CD8-positive, alpha-beta memory T cell (primary cell): Measurements from ENCODE around the gene HCFC1R1. TPM values are rescaled to one million over a fixed set of nuclear protein-coding genes. Genes with fewer than 3 reads are reported as not detected.
A peak's percentile ranks its signal among the peaks of the same experiment; 100 is the strongest.

ENCODE experiments used
- CTCF ChIA-PET: fragments of 350-600 bp; sonication (Branson Sonifier 250); formaldehyde crosslinking; loops from one replicate; lab custom pipeline; 2021; ENCODE audit warnings: antibody characterized with exemption; lab: Charles Lee
- POLR2A ChIA-PET: fragments of 350-600 bp; sonication (Branson Sonifier 250); formaldehyde crosslinking; loops from one replicate; lab custom pipeline; 2021; ENCODE audit warnings: antibody characterized with exemption; lab: Charles Lee
- DNase-seq, 5 donors: peaks; one replicate each; pipeline versions ENCODE4 v3.0.0 to v3.0.0-alpha.2; 2020 to 2022; ENCODE audit warnings: mixed read lengths in 1 of 5
- H3K27ac ChIP-seq: one replicate; pipeline ENCODE4 v1.7.0; 2013; ENCODE audit warnings: low read depth, mild to moderate bottlenecking, low read length, moderate library complexity
- H3K27me3 ChIP-seq: 2 replicates; pipeline ENCODE4 v1.7.0; 2013; ENCODE audit warnings: low read length, mild to moderate bottlenecking; ENCODE audit not compliant: insufficient read depth, poor library complexity, severe bottlenecking
- H3K36me3 ChIP-seq: 2 replicates; pipeline ENCODE4 v1.7.0; 2013; ENCODE audit warnings: mild to moderate bottlenecking, low read length, moderate library complexity; ENCODE audit not compliant: insufficient read depth
- H3K4me1 ChIP-seq: 2 replicates; pipeline ENCODE4 v1.7.0; 2013; ENCODE audit warnings: mild to moderate bottlenecking, low read length, moderate library complexity; ENCODE audit not compliant: insufficient read depth
- H3K4me3 ChIP-seq: 2 replicates; pipeline ENCODE4 v1.7.0; 2013; ENCODE audit warnings: mild to moderate bottlenecking, low read length
- H3K9me3 ChIP-seq: 2 replicates; pipeline ENCODE4 v1.7.0; 2013; ENCODE audit warnings: mild to moderate bottlenecking, low read length
- H3K27ac Mint-ChIP-seq, 8 donors: one replicate each; pipeline ENCODE4 v1.8.0; 2020 to 2021; ENCODE audit warnings: mixed read lengths in 8 of 8, mild to moderate bottlenecking in 6 of 8, inconsistent platforms in 3 of 8, moderate library complexity in 3 of 8
- H3K27me3 Mint-ChIP-seq, 2 donors: one replicate each; pipeline ENCODE4 v1.8.0; 2020 to 2021; ENCODE audit warnings: mixed read lengths in 2 of 2, mild to moderate bottlenecking in 1 of 2, moderate library complexity in 1 of 2
- H3K36me3 Mint-ChIP-seq, 3 donors: one replicate each; pipeline ENCODE4 v1.8.0; 2020 to 2021; ENCODE audit warnings: mixed read lengths in 3 of 3, inconsistent platforms in 1 of 3, mild to moderate bottlenecking in 1 of 3
- H3K4me1 Mint-ChIP-seq, 3 donors: one replicate each; pipeline ENCODE4 v1.8.0; 2020 to 2021; ENCODE audit warnings: mixed read lengths in 3 of 3, inconsistent platforms in 1 of 3, mild to moderate bottlenecking in 1 of 3
- H3K4me3 Mint-ChIP-seq, 7 donors: one replicate each; pipeline ENCODE4 v1.8.0; 2020 to 2021; ENCODE audit warnings: mixed read lengths in 7 of 7, mild to moderate bottlenecking in 6 of 7, moderate library complexity in 4 of 7, inconsistent platforms in 2 of 7
- H3K9me3 Mint-ChIP-seq, 5 donors: one replicate each; pipeline ENCODE4 v1.8.0; 2020 to 2022; ENCODE audit warnings: mixed read lengths in 5 of 5, mild to moderate bottlenecking in 3 of 5, moderate library complexity in 2 of 5, inconsistent platforms in 1 of 5
- polyA plus RNA-seq: library from polyadenylated mRNA; unstranded; fragments of 300-500 nt; fragmentation: Illumina TruSeq; gene quantifications from one replicate; pipeline ENCODE4 v1.2.3, GENCODE V29; 2021
- total RNA-seq, 2 experiments: library from RNA; stranded (reverse); gene quantifications; one replicate each; pipeline ENCODE4 v1.2.3, GENCODE V29; 2021

HCFC1R1 gene
- total and polyA plus RNA-seq, 3 experiments from 2014 or later = 23.7 to 26.3 (median 25.6) TPM

DNA sequence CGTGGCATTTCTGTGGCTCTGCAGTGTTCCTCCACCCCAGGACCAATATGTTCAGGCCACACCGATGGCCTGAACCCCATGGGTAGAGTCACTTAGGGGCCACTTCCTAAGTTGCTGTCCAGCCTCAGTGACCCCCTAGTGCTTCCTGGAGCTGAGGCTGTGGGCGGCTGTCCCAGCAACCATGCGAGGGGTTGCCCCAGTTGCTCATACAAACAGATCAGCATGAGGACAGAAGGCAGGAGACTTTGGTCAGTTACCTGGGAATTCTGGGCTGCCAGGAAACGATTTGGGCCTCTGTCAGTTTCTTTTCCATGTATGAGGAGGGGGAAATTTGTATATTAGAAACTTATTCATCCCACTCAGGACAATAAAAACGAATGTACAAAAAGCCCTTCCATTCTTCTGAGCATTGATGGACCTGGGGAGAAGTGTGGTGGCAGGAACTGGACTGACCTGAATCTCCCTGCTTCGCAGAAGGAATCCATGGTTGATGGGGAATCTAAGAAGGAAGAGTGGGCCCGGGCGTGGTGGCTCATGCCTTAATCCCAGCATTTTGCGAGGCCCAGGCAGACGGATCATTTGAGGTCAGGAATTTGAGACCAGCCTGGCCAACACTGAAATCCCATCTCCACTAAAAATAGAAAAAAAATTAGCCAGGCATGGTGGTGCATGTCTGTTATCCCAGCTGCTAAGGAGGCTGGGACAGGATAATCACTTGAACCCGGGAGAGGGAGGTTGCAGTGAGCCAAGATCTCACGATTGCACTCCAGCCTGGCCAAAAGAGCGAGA, 36.8 kb upstream of the HCFC1R1 start:
- Histone ChIP-seq H3K27ac (peak overlapping the region; percentile 75), H3K36me3 (no peaks in the 10 kb centered on the region), H3K4me3 (peak overlapping the region; percentile 71), H3K4me1 (peaks cover 52% of the 10 kb centered on the region), H3K27me3 (no peaks in the 10 kb centered on the region), H3K9me3 (no peaks in the 10 kb centered on the region)
- DNase-seq = no peak
- Mint-ChIP-seq H3K27me3 (no peaks in the 10 kb centered on the region), H3K4me3 (peak overlapping the region; percentile 81 to 97 (median 89)), H3K27ac (peak overlapping the region; percentile 57 to 97 (median 90)), H3K36me3 (peaks cover 0 to 16% (median under 1%) of the 10 kb centered on the region in 3 donors), H3K4me1 (peaks cover 44 to 77% (median 61%) of the 10 kb centered on the region in 3 donors), H3K9me3 (no peaks in the 10 kb centered on the region)
- ChIA-PET POLR2A (interaction anchor here (2.4 to 2.8 kb wide), 2 partner anchors 15 to 69 kb away, joined by 27 to 28 read pairs; no protein-coding TSS in a partner anchor), CTCF (interaction anchor here (1.0 to 10.5 kb wide), 15 partner anchors 9 to 107 kb away, joined by 3 to 190 read pairs (median 10); partner anchors contain the start of genes MMP25, ZNF213 and ZSCAN10)

GRCh38 chr16:3059723-3060242, 36.0 kb upstream of the HCFC1R1 start:
- H3K36me3 Mint-ChIP-seq = peaks cover 0 to 20% (median 2%) of the 10 kb centered on the region in 3 donors
- H3K27ac ChIP-seq = peak overlapping the region; percentile 75
- DNase-seq = no peak
- H3K27ac Mint-ChIP-seq = peak overlapping the region; percentile 78 to 97 (median 90)
- POLR2A ChIA-PET = interaction anchor here (2.4 to 2.8 kb wide), 2 partner anchors 16 to 70 kb away, joined by 27 to 28 read pairs; no protein-coding TSS in a partner anchor
- H3K4me3 ChIP-seq = peak overlapping the region; percentile 71
- H3K27me3 Mint-ChIP-seq = no peaks in the 10 kb centered on the region
- H3K4me1 Mint-ChIP-seq = peaks cover 46 to 77% (median 61%) of the 10 kb centered on the region in 3 donors
- no peaks in the 10 kb centered on the region for H3K36me3 ChIP-seq
- no peaks in the 10 kb centered on the region for H3K9me3 ChIP-seq
- H3K9me3 Mint-ChIP-seq = no peaks in the 10 kb centered on the region
- H3K4me1 ChIP-seq = peaks cover 54% of the 10 kb centered on the region
- H3K4me3 Mint-ChIP-seq = peak overlapping the region; percentile 81 to 97 (median 89)
- H3K27me3 ChIP-seq = no peaks in the 10 kb centered on the region
- CTCF ChIA-PET = interaction anchor here (0.7 to 6.4 kb wide), 23 partner anchors 8 to 206 kb away, joined by 3 to 190 read pairs (median 8); partner anchors contain the start of genes MMP25, ZNF213 and ZSCAN10

GRCh38 chr16:3059041-3059722, 35.4 kb upstream of the HCFC1R1 start:
- H3K4me3 Mint-ChIP-seq = peak overlapping the region; percentile 90 to 97 (median 93)
- H3K27ac ChIP-seq = peak overlapping the region; percentile 75
- H3K36me3 Mint-ChIP-seq = peaks cover 0 to 23% (median 4%) of the 10 kb centered on the region in 3 donors
- no peaks in the 10 kb centered on the region for H3K27me3 ChIP-seq
- H3K9me3 Mint-ChIP-seq = no peaks in the 10 kb centered on the region
- H3K9me3 ChIP-seq = no peaks in the 10 kb centered on the region
- no peaks in the 10 kb centered on the region for H3K36me3 ChIP-seq
- no peaks in the 10 kb centered on the region for H3K27me3 Mint-ChIP-seq
- POLR2A ChIA-PET = interaction anchor here (0.6 to 2.8 kb wide), 9 partner anchors 9 to 99 kb away, joined by 3 to 28 read pairs (median 5); partner anchors contain the start of gene ZNF213
- DNase-seq = peak; percentile 83 to 89 (median 85)
- H3K4me1 ChIP-seq = peaks cover 51% of the 10 kb centered on the region
- CTCF ChIA-PET = interaction anchor here (0.7 to 6.4 kb wide), 36 partner anchors 8 to 207 kb away, joined by 3 to 190 read pairs (median 6); partner anchors contain the start of genes BICDL2, CLDN9, HCFC1R1 and MMP25
- H3K27ac Mint-ChIP-seq = peak overlapping the region; percentile 85 to 97 (median 91)
- H3K4me3 ChIP-seq = peak overlapping the region; percentile 71
- H3K4me1 Mint-ChIP-seq = peaks cover 46 to 76% (median 61%) of the 10 kb centered on the region in 3 donors

- no peaks in the 10 kb centered on the region for H3K27me3 ChIP-seq
- no peaks in the 10 kb centered on the region for H3K9me3 ChIP-seq
- no peaks in the 10 kb centered on the region for H3K9me3 Mint-ChIP-seq
- ChIA-PET CTCF (interaction anchor here (0.7 to 6.4 kb wide), 31 partner anchors 10 to 107 kb away, joined by 3 to 190 read pairs (median 6); partner anchors contain the start of genes BICDL2, CLDN9, HCFC1R1 and MMP25), POLR2A (interaction anchor here (0.6 to 2.8 kb wide), 11 partner anchors 8 to 100 kb away, joined by 3 to 28 read pairs (median 5); partner anchors contain the start of gene ZNF213)
- H3K27me3 Mint-ChIP-seq = no peaks in the 10 kb centered on the region
- H3K4me3 ChIP-seq = peak overlapping the region; percentile 71
- no peaks in the 10 kb centered on the region for H3K36me3 ChIP-seq
- peak overlapping the region; percentile 75 to 97 (median 87) for H3K27ac Mint-ChIP-seq
- H3K27ac ChIP-seq = peak overlapping the region; percentile 75
- H3K4me1 Mint-ChIP-seq = peaks cover 46 to 75% (median 60%) of the 10 kb centered on the region in 3 donors
- H3K36me3 Mint-ChIP-seq = peaks cover 0 to 30% (median 6%) of the 10 kb centered on the region in 3 donors
- H3K4me1 ChIP-seq = peaks cover 47% of the 10 kb centered on the region
- peak overlapping the region; percentile 90 to 97 (median 93) for H3K4me3 Mint-ChIP-seq
- peak; percentile 38 to 75 (median 49) for DNase-seq
Measured at GRCh38 chr16:3058139-3059030, 34.6 kb upstream of the HCFC1R1 start.

DNA sequence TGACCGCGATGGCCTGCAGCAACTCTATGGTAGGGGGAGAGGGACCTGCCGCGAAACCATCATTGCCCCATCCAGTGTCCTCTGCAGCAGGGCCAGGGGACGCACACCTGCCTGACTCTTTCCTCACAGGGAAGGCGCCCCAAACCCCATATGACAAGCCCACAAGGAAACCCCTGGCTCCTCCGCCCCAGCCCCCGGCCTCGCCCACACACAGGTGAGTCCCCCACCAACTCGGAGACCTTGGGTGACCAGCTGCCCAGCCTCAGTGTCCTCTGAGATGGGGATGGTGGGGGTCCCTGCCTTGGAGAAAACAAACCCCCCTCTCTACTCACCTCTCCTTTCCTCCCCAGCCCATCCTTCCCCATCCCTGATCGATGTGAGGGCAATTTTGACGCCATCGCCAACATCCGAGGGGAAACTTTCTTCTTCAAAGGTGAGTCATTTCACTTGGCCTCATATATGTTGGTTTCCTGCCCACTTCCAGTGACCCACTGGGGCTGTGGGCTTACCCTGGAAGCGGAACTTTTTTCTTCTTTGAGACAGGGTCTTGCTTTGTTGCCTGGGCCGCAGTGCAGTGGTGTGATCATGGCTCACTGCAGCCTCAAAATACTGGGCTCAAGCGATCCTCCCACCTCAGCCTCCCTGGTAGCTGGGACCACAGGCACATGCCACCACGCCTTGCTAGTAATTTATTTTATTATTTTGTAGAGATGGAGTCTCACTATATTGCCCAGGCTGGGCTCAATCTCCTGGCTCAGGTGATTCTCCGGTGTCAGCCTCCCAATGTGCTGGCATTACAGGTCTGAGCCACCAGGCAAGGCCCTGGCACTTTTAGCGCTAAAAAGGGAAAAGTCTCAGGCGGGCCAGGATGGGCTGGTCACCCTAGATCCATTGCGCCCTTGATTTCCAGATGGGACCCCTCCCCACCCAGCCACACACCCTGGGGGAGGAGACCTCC, 33.7 kb upstream of the HCFC1R1 start:
- H3K27me3 Mint-ChIP-seq = no peaks in the 10 kb centered on the region
- no peaks in the 10 kb centered on the region for H3K9me3 Mint-ChIP-seq
- peaks cover 42 to 69% (median 52%) of the 10 kb centered on the region in 3 donors for H3K4me1 Mint-ChIP-seq
- POLR2A ChIA-PET = interaction anchor here (0.6 to 2.8 kb wide), 5 partner anchors 9 to 72 kb away, joined by 3 to 28 read pairs (median 5); no protein-coding TSS in a partner anchor
- peak overlapping the region; percentile 51 to 99 (median 86) for H3K27ac Mint-ChIP-seq
- H3K27me3 ChIP-seq = no peaks in the 10 kb centered on the region
- H3K36me3 Mint-ChIP-seq = peaks cover 0 to 30% (median 6%) of the 10 kb centered on the region in 3 donors
- CTCF ChIA-PET = interaction anchor here (1.1 to 6.4 kb wide), 22 partner anchors 10 to 108 kb away, joined by 3 to 190 read pairs (median 7); partner anchors contain the start of genes BICDL2, HCFC1R1, MMP25 and THOC6
- H3K4me1 ChIP-seq = peaks cover 47% of the 10 kb centered on the region
- peak overlapping the region; percentile 71 for H3K4me3 ChIP-seq
- H3K4me3 Mint-ChIP-seq = peak overlapping the region; percentile 37 to 96 (median 63)
- H3K36me3 ChIP-seq = no peaks in the 10 kb centered on the region
- DNase-seq = no peak
- no peaks in the 10 kb centered on the region for H3K9me3 ChIP-seq
- no peak overlapping the region for H3K27ac ChIP-seq
